H4 (cell line): ENCODE data around the gene SKIL. TPM values are rescaled to one million over a fixed set of nuclear protein-coding genes. Genes with fewer than 3 reads are reported as not detected.

Experiments used
- DNase-seq: peaks from one replicate; pipeline ENCODE4 v3.0.0-alpha.2; 2015; ENCODE audit warnings: low spot score
- total RNA-seq: library from RNA; depleted of rRNA; stranded (reverse); fragments of >200 nt; shearing (Covaris generic); gene quantifications from 2 replicates; pipeline ENCODE4 v1.2.3, GENCODE V29; 2014

Gene SKIL
- total RNA-seq, 1 experiment from 2014 or later = 36.4 TPM

- no peak for DNase-seq
Observed at GRCh38 chr3:170397685-170398084, 40.2 kb downstream of the SKIL start.

GRCh38 chr3:170405101-170405500, 47.6 kb downstream of the SKIL start:
- DNase-seq = no peak

DNA sequence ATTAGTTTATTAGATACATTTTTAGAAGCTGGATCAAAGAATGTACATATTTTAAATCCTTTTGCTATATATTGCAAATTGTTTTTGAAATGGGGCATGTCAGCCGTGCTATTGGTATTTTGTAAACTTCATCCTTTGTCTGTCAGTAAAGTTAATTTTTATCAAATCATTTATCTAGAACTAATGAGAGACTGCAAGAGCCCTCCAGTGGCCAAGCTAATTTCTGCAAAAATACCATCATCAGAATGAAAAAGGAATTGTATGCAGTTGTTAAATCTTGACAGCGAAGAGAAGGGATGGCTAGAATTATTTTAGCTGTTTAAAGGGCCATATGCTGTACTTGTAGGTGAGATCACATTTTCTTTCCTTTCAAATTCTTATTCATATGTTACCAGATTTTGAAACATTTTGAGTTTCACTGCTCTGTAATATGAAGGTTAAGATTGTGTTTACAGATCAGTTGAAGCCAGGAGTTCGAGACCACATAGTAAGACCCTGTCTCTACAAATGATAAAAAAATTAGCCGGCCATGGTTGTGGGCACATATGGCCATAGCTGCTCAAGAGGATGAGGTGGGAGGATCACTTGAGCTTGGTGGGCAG, 53.0 kb downstream of the SKIL start:
- DNase-seq = no peak

GRCh38 chr3:170413291-170413690, 55.8 kb downstream of the SKIL start:
- DNase-seq = no peak

- DNase-seq = peak; percentile 85
Observed at GRCh38 chr3:170414202-170414663, 56.7 kb downstream of the SKIL start.

- DNase-seq = no peak
Observed at GRCh38 chr3:170417090-170417489, 59.6 kb downstream of the SKIL start.

GRCh38 chr3:170418422-170419398, 61.2 kb downstream of the SKIL start, which contains the start of gene CLDN11:
TSS of gene CLDN11 (plus strand) at chr3:170418868. CDS start at chr3:170419067, 199 bp downstream.
- no peak for DNase-seq

DNA sequence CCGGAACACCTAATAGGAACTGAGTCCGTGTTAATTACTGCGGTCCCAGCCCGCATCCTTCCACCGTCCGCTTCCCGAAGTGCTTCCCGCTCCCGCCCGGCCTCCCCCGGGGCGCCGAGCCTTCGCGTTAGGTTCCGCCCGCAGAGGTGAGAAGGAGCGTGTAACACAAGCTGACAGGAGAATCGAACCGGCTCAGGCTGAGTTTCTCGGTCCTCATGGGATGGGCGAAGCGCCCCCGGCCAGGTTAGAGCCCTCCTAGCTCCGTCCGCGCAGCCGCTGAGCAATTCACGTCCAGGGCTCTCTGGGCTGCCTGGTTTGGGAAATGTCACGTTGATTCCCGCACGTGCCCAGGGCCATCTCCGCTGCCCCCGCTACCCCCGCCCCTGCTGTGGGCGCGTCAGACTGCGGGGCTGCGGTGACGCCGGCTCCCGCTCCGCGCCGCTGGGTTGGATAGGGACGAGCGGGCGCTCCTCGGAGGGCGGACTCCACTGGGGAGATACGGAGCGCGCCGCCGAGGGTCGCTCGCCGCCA, 62.1 kb downstream of the SKIL start:
- no peak for DNase-seq

DNA sequence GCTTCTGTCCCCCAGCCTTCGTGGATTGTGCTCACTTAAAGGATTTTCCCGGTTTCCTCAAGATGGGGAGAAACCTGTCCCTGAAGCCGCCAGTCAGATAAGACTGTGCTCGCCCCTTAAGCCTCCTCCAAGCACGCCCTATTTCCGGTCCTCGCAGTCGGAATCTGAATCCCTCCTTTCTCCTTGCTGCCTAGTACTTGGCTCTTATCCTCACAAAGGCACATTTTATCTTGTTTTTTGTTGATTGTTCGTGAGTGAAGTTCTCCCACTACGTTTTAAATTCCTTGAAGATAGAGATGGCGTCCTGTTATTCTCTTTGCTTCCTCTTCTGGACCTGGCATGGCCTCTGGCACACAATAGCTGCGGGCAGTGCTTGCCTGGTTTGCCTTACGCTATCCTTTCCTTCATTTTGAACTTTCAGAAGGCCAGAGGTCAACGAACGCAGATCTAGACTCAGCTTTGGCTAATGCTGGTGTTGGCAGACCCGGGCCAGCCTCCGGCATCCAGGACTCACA, 62.8 kb downstream of the SKIL start:
- no peak for DNase-seq

GRCh38 chr3:170421111-170421641, 63.7 kb downstream of the SKIL start:
- DNase-seq = no peak

GRCh38 chr3:170421758-170422157, 64.2 kb downstream of the SKIL start:
- DNase-seq = no peak

- DNase-seq = no peak
Observed at GRCh38 chr3:170423001-170423615, 65.6 kb downstream of the SKIL start.

DNA sequence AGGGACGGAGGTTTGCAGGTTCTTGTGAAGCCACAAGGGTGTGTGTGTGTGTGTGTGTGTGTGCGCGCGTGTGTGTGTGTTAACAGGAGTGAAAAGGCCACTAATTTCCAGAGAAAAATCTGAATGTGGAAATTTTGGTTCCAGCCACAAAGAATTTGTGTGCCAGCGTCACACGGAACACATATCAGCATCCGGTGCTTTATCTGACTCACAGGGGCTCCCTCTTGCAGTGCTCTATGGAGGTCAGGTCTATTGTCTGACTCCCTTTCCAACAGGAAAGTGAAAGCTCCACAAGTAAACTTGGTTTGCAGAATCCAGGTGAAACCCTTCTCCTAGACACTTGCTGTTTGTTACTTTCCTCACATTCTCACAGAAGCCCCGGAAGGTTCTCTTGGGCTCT, 67.4 kb downstream of the SKIL start:
- DNase-seq = no peak

DNA sequence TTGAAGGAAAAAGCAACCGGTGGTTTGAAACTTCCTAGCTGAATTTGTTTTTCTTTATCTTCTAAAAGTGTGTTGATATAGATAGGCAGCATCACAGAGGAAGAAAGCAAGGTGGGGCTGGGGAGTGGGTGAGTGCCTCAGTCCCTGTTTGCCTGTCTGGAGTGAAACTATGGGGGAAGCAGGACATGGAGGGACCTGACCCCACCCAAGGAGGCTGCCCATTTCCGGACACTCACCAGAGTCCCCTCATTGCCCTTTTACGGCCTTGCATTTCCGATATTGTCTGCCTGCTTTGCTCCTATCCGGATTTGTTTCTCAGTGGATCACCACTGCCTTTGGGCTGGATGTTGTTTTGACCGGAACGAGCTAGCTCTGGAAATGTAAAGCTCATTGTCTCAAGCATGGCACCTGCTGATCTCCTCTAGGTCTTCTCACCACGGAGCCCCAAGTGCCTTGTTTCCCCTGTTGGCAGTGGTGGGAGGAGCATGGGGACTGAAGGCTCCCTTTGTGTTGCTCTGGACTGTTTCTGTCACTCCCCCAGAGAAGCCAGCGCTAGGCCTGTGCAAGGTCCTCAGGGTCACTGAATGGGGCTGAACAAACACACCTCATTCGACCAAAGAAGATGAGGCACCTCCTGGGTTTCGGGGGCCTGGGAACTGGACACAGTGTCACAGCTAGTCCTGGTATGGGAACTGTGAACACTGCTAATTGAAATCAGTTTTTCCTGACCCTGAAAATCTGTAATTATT, 68.2 kb downstream of the SKIL start:
- no peak for DNase-seq

DNA sequence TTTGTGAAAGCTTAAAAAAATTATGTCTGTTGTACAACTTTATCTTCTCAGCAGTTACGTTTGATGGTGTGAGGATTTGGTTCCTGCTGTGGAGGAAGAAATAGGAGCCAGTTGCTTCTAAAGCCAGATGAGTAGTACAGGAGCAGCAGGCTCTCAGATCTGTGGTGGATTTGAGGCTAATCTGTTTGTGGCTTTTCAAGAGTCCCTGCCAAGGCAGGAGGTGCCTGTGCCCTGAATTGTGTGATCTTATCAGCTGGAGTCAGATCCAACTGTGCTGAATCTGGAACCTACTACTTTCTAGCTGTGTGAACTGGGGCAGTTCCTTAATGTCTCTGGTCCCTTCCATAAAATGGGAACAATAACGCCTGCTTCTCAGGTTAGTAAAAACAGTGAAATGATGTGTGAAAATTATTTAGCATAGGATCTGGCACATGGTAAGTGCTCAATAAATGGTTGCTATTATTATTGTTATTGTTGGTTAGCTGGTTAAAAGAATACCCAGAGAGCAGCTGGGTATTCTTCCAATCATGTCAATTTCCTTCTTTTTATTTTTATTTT, 68.8 kb downstream of the SKIL start:
- peak; percentile 31 for DNase-seq

- no peak for DNase-seq
Observed at GRCh38 chr3:170428095-170428494, 70.6 kb downstream of the SKIL start.

GRCh38 chr3:170429050-170429449, 71.5 kb downstream of the SKIL start:
- DNase-seq = peak; percentile 77

DNA sequence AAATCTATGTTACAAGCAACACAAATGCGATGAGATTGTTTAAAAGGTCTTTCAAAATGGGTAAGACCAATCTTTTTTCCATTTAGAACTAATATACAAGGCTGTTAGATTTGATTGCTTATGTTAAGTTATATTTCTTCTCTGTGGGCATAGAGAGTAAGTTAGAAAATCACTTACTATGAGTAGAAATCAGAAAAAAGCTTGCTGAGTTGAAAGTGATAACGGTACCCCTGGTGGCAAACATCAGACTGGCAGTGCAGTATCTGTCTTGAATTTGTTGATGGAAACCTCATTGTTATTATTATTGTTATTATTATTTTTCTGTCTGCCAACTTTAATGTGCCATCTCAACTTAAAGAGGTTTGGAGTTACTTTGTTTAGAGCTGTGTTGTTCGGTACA, 73.5 kb downstream of the SKIL start:
- DNase-seq = no peak

GRCh38 chr3:170432416-170432815, 74.9 kb downstream of the SKIL start:
- DNase-seq = no peak

GRCh38 chr3:170436697-170437096, 79.2 kb downstream of the SKIL start:
- no peak for DNase-seq

DNA sequence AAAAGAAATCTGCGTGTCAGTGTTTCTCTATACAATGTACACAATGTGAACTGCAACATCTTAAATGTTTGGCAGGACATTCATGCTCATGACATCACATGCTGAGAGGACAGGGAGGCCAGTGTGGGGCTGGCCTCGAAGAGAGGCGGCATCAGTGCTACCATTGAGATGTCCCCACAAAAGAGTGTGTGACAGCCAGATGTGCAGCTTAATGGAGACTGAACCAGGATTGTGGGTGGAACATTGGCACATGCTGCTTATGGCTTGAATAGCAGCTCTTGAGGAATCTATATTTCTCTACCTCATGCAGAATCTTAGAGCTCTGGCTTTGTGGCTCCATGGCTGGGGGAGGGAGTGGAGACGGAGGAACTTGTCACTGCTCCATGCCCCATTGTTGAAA, 79.7 kb downstream of the SKIL start:
- no peak for DNase-seq
